HEK293 (cell line): ENCODE measurements around the gene GJD3.
A peak's percentile ranks its signal among the peaks of the same experiment; 100 is the strongest.

ENCODE experiments used
- CTCF ChIA-PET: fragments of 350-600 bp; formaldehyde crosslinking; extraction: SDS; loops from one replicate; lab custom pipeline; 2021; ENCODE audit warnings: antibody characterized with exemption; lab: Yijun Ruan, JAX
- POLR2A ChIA-PET: fragments of 300-600 bp; formaldehyde crosslinking; extraction: SDS; loops from one replicate; lab custom pipeline; 2020; ENCODE audit warnings: antibody characterized with exemption, inconsistent platforms; lab: Yijun Ruan, JAX
- H3K27ac ChIP-seq: fragments of 200-500 bp; sonication (Bioruptor generic); 2 replicates; pipeline ENCODE4 v1.5.1; 2014; ENCODE audit warnings: low read depth, low read length, control low read depth, inconsistent platforms; ENCODE audit errors: extremely low read depth
- H3K36me3 ChIP-seq, 2 experiments: fragments of 200-500 bp in 1 of 2; sonication (Bioruptor generic) in 1 of 2; 1 replicate in 1 of 2; 2 replicates in 1 of 2; pipeline ENCODE4 v1.5.1; 2014 to 2017; ENCODE audit warnings: inconsistent platforms in 2 of 2, low read length in 2 of 2; ENCODE audit not compliant: control insufficient read depth in 2 of 2, insufficient read depth in 1 of 2
- H3K4me1 ChIP-seq: fragments of 200-500 bp; sonication (Bioruptor generic); 2 replicates; pipeline ENCODE4 v1.5.1; 2014; ENCODE audit warnings: mild to moderate bottlenecking, low read length, inconsistent platforms; ENCODE audit not compliant: control insufficient read depth, insufficient read depth
- H3K4me3 ChIP-seq: 2 replicates; pipeline ENCODE4 v1.5.1; 2011; ENCODE audit warnings: low read depth, mild to moderate bottlenecking, control low read depth, low read length, moderate library complexity
- H3K9me3 ChIP-seq: fragments of 200-500 bp; sonication (Bioruptor generic); 2 replicates; pipeline ENCODE4 v1.5.1; 2014; ENCODE audit warnings: low read depth, low read length, inconsistent platforms; ENCODE audit not compliant: control insufficient read depth, insufficient read depth
- EGR2 ChIP-seq: fragments of 450-650 bp; formaldehyde crosslinking; IDR thresholded peaks from 2 replicates; pipeline ENCODE4 v1.5.1; 2016; ENCODE audit warnings: low read depth, missing biosample characterization, missing genetic modification characterization
- GLIS1 ChIP-seq: fragments of 450-650 bp; formaldehyde crosslinking; IDR thresholded peaks from 2 replicates; pipeline ENCODE4 v1.5.1; 2016; ENCODE audit warnings: missing biosample characterization, missing genetic modification characterization
- HOXC10 ChIP-seq: sonication (generic); formaldehyde crosslinking; IDR thresholded peaks from 2 replicates; pipeline ENCODE4 v1.8.1; 2023; ENCODE audit warnings: mild to moderate bottlenecking, missing genetic modification reagents
- PRDM1 ChIP-seq: fragments of 450-650 bp; formaldehyde crosslinking; IDR thresholded peaks from 2 replicates; pipeline ENCODE4; 2016; ENCODE audit warnings: missing biosample characterization, missing genetic modification characterization
- SP2 ChIP-seq: fragments of 450-650 bp; formaldehyde crosslinking; IDR thresholded peaks from 2 replicates; pipeline ENCODE4 v1.5.1; 2016; ENCODE audit warnings: missing biosample characterization, missing genetic modification characterization
- SP3 ChIP-seq: fragments of 450-650 bp; formaldehyde crosslinking; IDR thresholded peaks from 2 replicates; pipeline ENCODE4 v1.5.1; 2016; ENCODE audit warnings: missing biosample characterization, missing genetic modification characterization
- SP7 ChIP-seq: fragments of 450-650 bp; formaldehyde crosslinking; IDR thresholded peaks from 2 replicates; pipeline ENCODE4 v1.5.1; 2016; ENCODE audit warnings: missing biosample characterization, missing genetic modification characterization
- ZFHX2 ChIP-seq: fragments of 450-650 bp; formaldehyde crosslinking; conservative IDR thresholded peaks from 2 replicates; pipeline ENCODE4 v1.5.1; 2016; ENCODE audit warnings: missing biosample characterization, missing genetic modification characterization
- ZIC2 ChIP-seq: fragments of 450-650 bp; formaldehyde crosslinking; IDR thresholded peaks from 2 replicates; pipeline ENCODE4 v1.5.1; 2016; ENCODE audit warnings: missing biosample characterization, missing genetic modification characterization
- ZNF16 ChIP-seq: fragments of 450-650 bp; formaldehyde crosslinking; IDR thresholded peaks from 2 replicates; pipeline ENCODE4 v1.5.1; 2016; ENCODE audit warnings: low read depth, missing biosample characterization, missing genetic modification characterization
- ZNF169 ChIP-seq: fragments of 450-650 bp; formaldehyde crosslinking; IDR thresholded peaks from 2 replicates; pipeline ENCODE4 v1.5.1; 2016; ENCODE audit warnings: missing biosample characterization, missing genetic modification characterization
- ZNF600 ChIP-seq: fragments of 450-650 bp; formaldehyde crosslinking; IDR thresholded peaks from 2 replicates; pipeline ENCODE4 v1.5.1; 2016; ENCODE audit warnings: missing biosample characterization, missing genetic modification characterization
- TF ChIP-seq, protein P1 (sequence below): fragments of 450-650 bp; formaldehyde crosslinking; IDR thresholded peaks from 2 replicates; pipeline ENCODE4 v1.5.1; 2017; ENCODE audit warnings: missing biosample characterization, missing genetic modification characterization
- TF ChIP-seq, protein P2 (sequence below): fragments of 450-650 bp; formaldehyde crosslinking; IDR thresholded peaks from 2 replicates; pipeline ENCODE4 v1.5.1; 2016; ENCODE audit warnings: missing biosample characterization, missing genetic modification characterization
- TF ChIP-seq, protein P3 (sequence below): fragments of 450-650 bp; formaldehyde crosslinking; IDR thresholded peaks from 2 replicates; pipeline ENCODE4 v1.5.1; 2016; ENCODE audit warnings: missing biosample characterization, missing genetic modification characterization
- TF ChIP-seq, protein P4 (sequence below): fragments of 450-650 bp; formaldehyde crosslinking; IDR thresholded peaks from 2 replicates; pipeline ENCODE4 v1.5.1; 2016; ENCODE audit warnings: missing biosample characterization, missing genetic modification characterization

Gene GJD3

DNA sequence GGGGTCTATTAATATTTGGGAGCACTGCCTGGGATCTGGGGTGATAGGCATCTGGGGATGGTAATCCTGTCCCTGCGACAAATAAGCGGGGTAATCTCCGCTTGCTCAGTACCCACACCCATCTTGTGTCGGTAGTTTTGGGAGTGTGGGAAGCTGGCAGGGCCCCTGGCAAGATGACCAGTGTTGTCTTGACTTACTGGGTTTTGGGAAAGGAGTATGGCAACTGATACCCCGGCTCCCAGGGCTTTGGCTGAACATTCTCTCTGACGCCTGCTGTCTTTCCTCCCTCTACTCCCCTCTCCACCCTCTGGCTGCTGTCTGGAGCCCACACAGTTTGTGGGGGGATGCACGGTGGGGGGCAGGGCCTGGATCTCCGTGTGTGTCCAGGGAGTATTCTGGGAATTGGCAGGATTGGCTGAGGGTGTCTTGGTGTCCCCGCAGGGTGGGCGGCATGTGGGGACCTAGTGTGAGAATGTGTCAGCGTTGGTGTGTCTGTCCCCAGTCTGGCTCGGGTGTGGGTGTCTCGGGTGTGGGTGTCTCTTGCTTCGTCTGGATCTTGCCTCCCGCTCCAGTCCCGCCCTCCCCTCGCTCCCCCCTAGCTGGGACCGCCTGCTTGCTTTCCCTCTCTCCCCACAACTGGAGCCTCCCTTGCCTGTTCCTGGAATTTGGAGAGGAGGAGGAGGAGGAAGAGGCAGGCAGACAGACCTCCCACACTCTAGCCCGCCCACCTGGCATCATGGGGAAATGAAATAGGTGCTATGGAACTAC is 43.6 kb downstream of the GJD3 start (continued):
- TF ChIP-seq HOXC10 (CRISPR knock-in tag) (no peak), SP7 (peak; percentile 36; the same call in 1 of the 2 replicates), GLIS1 (tag by site-specific recombination) (peak; percentile 92), SP3 (peak; percentile 49), ZIC2 (tag by site-specific recombination) (peak; percentile 93), SP2 (peak; percentile 52), ZNF169 (tag by site-specific recombination) (no peak), PRDM1 (tag by site-specific recombination) (no peak)
- TF ChIP-seq, protein P1, sequence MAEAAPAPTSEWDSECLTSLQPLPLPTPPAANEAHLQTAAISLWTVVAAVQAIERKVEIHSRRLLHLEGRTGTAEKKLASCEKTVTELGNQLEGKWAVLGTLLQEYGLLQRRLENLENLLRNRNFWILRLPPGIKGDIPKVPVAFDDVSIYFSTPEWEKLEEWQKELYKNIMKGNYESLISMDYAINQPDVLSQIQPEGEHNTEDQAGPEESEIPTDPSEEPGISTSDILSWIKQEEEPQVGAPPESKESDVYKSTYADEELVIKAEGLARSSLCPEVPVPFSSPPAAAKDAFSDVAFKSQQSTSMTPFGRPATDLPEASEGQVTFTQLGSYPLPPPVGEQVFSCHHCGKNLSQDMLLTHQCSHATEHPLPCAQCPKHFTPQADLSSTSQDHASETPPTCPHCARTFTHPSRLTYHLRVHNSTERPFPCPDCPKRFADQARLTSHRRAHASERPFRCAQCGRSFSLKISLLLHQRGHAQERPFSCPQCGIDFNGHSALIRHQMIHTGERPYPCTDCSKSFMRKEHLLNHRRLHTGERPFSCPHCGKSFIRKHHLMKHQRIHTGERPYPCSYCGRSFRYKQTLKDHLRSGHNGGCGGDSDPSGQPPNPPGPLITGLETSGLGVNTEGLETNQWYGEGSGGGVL (tag by site-specific recombination), result peak; percentile 78; the same call in 1 of the 2 replicates

DNA sequence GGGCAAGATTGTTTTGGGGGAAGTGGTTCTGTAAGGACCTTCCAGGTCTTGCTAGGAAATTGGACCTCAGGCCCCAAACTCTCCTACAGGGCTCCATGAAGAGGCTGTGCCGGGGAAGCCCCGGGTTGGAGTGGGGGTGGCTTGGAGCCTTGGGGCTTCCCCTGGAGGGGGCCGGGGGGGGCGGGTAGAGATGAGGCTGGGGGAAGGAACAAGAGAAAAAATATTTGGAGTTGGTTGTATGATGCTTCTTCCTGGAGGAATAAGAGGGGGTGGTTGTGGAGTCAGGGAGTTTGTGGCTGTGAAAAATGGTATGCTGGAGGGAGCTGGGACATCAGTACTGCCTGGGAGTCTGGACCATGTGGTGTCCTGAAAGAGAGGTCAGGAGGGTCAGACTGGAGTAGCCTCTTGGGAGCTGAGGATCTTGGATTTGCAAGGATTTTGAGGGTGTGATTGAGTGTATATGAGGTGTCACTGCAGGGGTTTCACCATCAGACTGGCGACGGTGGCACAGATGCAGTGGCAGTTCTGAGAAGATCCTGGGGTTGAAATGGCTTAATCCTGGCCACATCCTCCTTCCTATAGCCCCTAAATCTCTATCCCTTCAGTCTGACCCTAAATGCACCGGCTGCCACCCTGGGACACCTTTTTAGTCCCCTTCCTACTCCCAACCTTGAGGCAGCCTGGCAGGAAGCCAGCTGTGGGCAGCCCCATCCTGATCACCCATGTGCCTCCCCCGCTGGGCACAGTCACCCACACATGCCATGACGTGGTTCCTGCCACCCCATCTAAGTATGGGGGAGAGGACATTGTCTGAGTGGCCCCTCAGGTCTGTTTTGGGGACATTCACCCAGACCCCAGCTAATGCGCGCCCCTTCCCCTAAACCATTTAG is 44.6 kb downstream of the GJD3 start:
- Histone ChIP-seq H3K4me3 (no peak overlapping the region), H3K27ac (no peak overlapping the region), H3K9me3 (no peaks in the 10 kb centered on the region), H3K36me3 (no peaks in the 10 kb centered on the region), H3K4me1 (peaks cover 37% of the 10 kb centered on the region)
- peak; percentile 46 for TF ChIP-seq ZIC2 (tag by site-specific recombination)
- peak; percentile 58 for TF ChIP-seq EGR2 (tag by site-specific recombination)
- TF ChIP-seq ZNF600 (tag by site-specific recombination), result 0 out of 2 replicates have a peak, but pooled peaks have one; percentile 21
- TF ChIP-seq, protein P2, sequence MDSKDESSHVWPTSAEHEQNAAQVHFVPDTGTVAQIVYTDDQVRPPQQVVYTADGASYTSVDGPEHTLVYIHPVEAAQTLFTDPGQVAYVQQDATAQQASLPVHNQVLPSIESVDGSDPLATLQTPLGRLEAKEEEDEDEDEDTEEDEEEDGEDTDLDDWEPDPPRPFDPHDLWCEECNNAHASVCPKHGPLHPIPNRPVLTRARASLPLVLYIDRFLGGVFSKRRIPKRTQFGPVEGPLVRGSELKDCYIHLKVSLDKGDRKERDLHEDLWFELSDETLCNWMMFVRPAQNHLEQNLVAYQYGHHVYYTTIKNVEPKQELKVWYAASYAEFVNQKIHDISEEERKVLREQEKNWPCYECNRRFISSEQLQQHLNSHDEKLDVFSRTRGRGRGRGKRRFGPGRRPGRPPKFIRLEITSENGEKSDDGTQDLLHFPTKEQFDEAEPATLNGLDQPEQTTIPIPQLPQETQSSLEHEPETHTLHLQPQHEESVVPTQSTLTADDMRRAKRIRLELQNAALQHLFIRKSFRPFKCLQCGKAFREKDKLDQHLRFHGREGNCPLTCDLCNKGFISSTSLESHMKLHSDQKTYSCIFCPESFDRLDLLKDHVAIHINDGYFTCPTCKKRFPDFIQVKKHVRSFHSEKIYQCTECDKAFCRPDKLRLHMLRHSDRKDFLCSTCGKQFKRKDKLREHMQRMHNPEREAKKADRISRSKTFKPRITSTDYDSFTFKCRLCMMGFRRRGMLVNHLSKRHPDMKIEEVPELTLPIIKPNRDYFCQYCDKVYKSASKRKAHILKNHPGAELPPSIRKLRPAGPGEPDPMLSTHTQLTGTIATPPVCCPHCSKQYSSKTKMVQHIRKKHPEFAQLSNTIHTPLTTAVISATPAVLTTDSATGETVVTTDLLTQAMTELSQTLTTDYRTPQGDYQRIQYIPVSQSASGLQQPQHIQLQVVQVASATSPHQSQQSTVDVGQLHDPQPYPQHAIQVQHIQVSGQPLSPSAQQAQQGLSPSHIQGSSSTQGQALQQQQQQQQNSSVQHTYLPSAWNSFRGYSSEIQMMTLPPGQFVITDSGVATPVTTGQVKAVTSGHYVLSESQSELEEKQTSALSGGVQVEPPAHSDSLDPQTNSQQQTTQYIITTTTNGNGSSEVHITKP (tag by site-specific recombination), result peak; percentile 41; the same call in 1 of the 2 replicates
- peak; percentile 85 for TF ChIP-seq ZFHX2 (tag by site-specific recombination)
- TF ChIP-seq SP3, result no peak
- TF ChIP-seq, protein P3, sequence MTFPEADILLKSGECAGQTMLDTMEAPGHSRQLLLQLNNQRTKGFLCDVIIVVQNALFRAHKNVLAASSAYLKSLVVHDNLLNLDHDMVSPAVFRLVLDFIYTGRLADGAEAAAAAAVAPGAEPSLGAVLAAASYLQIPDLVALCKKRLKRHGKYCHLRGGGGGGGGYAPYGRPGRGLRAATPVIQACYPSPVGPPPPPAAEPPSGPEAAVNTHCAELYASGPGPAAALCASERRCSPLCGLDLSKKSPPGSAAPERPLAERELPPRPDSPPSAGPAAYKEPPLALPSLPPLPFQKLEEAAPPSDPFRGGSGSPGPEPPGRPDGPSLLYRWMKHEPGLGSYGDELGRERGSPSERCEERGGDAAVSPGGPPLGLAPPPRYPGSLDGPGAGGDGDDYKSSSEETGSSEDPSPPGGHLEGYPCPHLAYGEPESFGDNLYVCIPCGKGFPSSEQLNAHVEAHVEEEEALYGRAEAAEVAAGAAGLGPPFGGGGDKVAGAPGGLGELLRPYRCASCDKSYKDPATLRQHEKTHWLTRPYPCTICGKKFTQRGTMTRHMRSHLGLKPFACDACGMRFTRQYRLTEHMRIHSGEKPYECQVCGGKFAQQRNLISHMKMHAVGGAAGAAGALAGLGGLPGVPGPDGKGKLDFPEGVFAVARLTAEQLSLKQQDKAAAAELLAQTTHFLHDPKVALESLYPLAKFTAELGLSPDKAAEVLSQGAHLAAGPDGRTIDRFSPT (tag by site-specific recombination), result peak; percentile 89
- TF ChIP-seq, protein P4, sequence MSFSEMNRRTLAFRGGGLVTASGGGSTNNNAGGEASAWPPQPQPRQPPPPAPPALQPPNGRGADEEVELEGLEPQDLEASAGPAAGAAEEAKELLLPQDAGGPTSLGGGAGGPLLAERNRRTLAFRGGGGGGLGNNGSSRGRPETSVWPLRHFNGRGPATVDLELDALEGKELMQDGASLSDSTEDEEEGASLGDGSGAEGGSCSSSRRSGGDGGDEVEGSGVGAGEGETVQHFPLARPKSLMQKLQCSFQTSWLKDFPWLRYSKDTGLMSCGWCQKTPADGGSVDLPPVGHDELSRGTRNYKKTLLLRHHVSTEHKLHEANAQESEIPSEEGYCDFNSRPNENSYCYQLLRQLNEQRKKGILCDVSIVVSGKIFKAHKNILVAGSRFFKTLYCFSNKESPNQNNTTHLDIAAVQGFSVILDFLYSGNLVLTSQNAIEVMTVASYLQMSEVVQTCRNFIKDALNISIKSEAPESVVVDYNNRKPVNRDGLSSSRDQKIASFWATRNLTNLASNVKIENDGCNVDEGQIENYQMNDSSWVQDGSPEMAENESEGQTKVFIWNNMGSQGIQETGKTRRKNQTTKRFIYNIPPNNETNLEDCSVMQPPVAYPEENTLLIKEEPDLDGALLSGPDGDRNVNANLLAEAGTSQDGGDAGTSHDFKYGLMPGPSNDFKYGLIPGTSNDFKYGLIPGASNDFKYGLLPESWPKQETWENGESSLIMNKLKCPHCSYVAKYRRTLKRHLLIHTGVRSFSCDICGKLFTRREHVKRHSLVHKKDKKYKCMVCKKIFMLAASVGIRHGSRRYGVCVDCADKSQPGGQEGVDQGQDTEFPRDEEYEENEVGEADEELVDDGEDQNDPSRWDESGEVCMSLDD (tag by site-specific recombination), result peak; percentile 36; the same call in 1 of the 2 replicates
- TF ChIP-seq ZNF16 (tag by site-specific recombination), result no peak
- POLR2A ChIA-PET, result interaction anchor here (1.1 to 2.0 kb wide), 2 partner anchors 21 to 26 kb away, joined by 7 to 11 read pairs; no protein-coding TSS in a partner anchor
- CTCF ChIA-PET, result interaction anchor here (0.6 to 6.0 kb wide), 6 partner anchors 10 to 407 kb away, joined by 3 to 85 read pairs (median 4); no protein-coding TSS in a partner anchor
